Inferior parietal cortex (tissue), 1 donor: Measurements from ENCODE around the gene F9.

ENCODE experiments used
- DNase-seq: peaks from one replicate; pipeline ENCODE4 v3.0.0-alpha.2; 2016; ENCODE audit errors: extremely low spot score

The F9 gene

DNA sequence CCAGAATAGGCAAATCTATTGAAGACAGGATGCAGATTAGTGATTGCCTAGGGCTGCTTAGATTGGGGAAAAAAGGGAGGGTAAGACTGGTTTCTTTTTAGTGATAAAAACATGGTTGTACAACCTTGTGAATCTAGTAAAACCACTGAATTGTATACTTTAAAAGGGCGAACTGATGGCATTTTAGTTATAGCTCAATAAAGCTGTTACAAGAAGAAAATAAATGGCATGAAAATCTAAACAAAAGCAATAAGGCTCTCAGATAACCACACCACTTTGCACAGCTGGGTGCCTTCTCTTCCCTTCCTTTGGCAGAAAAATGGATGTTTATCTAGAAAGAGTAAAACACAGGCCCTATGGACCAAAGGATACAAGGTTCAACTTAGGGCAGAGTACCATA is 69.6 kb downstream of the F9 start:
- DNase-seq: no peak
